Occipital lobe (tissue), 2 donors: Measurements from ENCODE around the gene RBBP5. TPM values are rescaled to one million over a fixed set of nuclear protein-coding genes. Genes with fewer than 3 reads are reported as not detected.

Experiments used
- DNase-seq: peaks from one replicate; lab custom pipeline; 2025; lab: John Stamatoyannopoulos, UW
- total RNA-seq: library from RNA; depleted of rRNA; stranded (reverse); fragments of >200 nt; gene quantifications from one replicate; pipeline ENCODE4 v1.2.3, GENCODE V29; 2014

The RBBP5 gene
- total RNA-seq, 1 donor from 2014 or later = 32.1 TPM

GRCh38 chr1:205129447-205130029, 7.8 kb upstream of the RBBP5 start:
- DNase-seq = no peak

- no peak for DNase-seq
These were observed 6.3 kb upstream of the RBBP5 start for GRCh38 chr1:205128050-205128449.

GRCh38 chr1:205127646-205128045, 5.9 kb upstream of the RBBP5 start:
- DNase-seq = no peak

GRCh38 chr1:205124726-205125125, 2.9 kb upstream of the RBBP5 start:
- no peak for DNase-seq

GRCh38 chr1:205122489-205122882, 708 bp upstream of the RBBP5 start:
- DNase-seq = no peak

- DNase-seq = no peak
These were observed 3.0 kb downstream of the RBBP5 start for GRCh38 chr1:205118752-205119151.

GRCh38 chr1:205111354-205111753, 10.4 kb downstream of the RBBP5 start:
- DNase-seq = no peak

- no peak for DNase-seq
These were observed 12.1 kb downstream of the RBBP5 start for GRCh38 chr1:205109711-205110110.

- no peak for DNase-seq
These were observed 12.5 kb downstream of the RBBP5 start for GRCh38 chr1:205109269-205109668.

- no peak for DNase-seq
These were observed 13.3 kb downstream of the RBBP5 start for GRCh38 chr1:205108464-205108863.

- no peak for DNase-seq
These were observed 14.5 kb downstream of the RBBP5 start for GRCh38 chr1:205107327-205107726.

- no peak for DNase-seq
These were observed 19.4 kb downstream of the RBBP5 start for GRCh38 chr1:205102404-205102803.

- no peak for DNase-seq
These were observed 23.5 kb downstream of the RBBP5 start for GRCh38 chr1:205098242-205098641.

- DNase-seq = no peak
These were observed 26.4 kb downstream of the RBBP5 start for GRCh38 chr1:205095422-205095821.

- no peak for DNase-seq
These were observed 30.6 kb downstream of the RBBP5 start for GRCh38 chr1:205091043-205091740.

GRCh38 chr1:205088341-205088740, 33.4 kb downstream of the RBBP5 start:
- DNase-seq = no peak

- DNase-seq = no peak
These were observed 37.4 kb downstream of the RBBP5 start, which contains the start of gene TMEM81 for GRCh38 chr1:205084360-205084759. TSS of gene TMEM81 (minus strand) at chr1:205084460. CDS start at chr1:205084320, 140 bp downstream.

- no peak for DNase-seq
These were observed 39.3 kb downstream of the RBBP5 start for GRCh38 chr1:205082431-205082830.

GRCh38 chr1:205077934-205078311, 43.9 kb downstream of the RBBP5 start:
- DNase-seq = no peak

GRCh38 chr1:205077158-205077933, 44.4 kb downstream of the RBBP5 start:
- no peak for DNase-seq

GRCh38 chr1:205076245-205076761, 45.5 kb downstream of the RBBP5 start:
- no peak for DNase-seq

- DNase-seq = no peak
These were observed 46.1 kb downstream of the RBBP5 start for GRCh38 chr1:205075642-205076155.
